Endodermal cell (in vitro differentiated cells): ENCODE measurements around the gene EBP. TPM values are rescaled to one million over a fixed set of nuclear protein-coding genes. Genes with fewer than 3 reads are reported as not detected.

Experiments
- DNase-seq: peaks from one replicate; pipeline ENCODE4 v3.0.0-alpha.2; 2017
- H3K27ac ChIP-seq: 2 replicates; pipeline ENCODE4 v1.5.1; 2013; ENCODE audit warnings: mild to moderate bottlenecking, low read depth, low read length, moderate library complexity
- H3K27me3 ChIP-seq: 2 replicates; pipeline ENCODE4 v1.6.1; 2013; ENCODE audit warnings: mild to moderate bottlenecking, low read length, moderate library complexity; ENCODE audit not compliant: insufficient read depth, control insufficient read depth, poor library complexity, severe bottlenecking
- H3K36me3 ChIP-seq: 2 replicates; pipeline ENCODE4 v1.7.0; 2013; ENCODE audit warnings: mild to moderate bottlenecking, low read length, moderate library complexity; ENCODE audit not compliant: control insufficient read depth, insufficient read depth
- H3K4me1 ChIP-seq: one replicate; pipeline ENCODE4 v1.7.0; 2013; ENCODE audit warnings: low read length; ENCODE audit not compliant: control insufficient read depth, insufficient read depth
- H3K4me3 ChIP-seq: 2 replicates; pipeline ENCODE4 v1.5.1; 2013; ENCODE audit warnings: mild to moderate bottlenecking, low read length, moderate library complexity
- H3K9ac ChIP-seq: 2 replicates; pipeline ENCODE4 v1.6.1; 2013; ENCODE audit warnings: mild to moderate bottlenecking, low read length, moderate library complexity; ENCODE audit not compliant: poor library complexity, severe bottlenecking; ENCODE audit errors: extremely low read depth
- H3K9me3 ChIP-seq: 2 replicates; pipeline ENCODE4 v1.6.1; 2013; ENCODE audit warnings: mild to moderate bottlenecking, low read length, moderate library complexity; ENCODE audit not compliant: control insufficient read depth
- H3K27ac Mint-ChIP-seq: 2 replicates; pipeline ENCODE4 v1.8.0; 2020; ENCODE audit warnings: mixed read lengths
- H3K27me3 Mint-ChIP-seq: 2 replicates; pipeline ENCODE4 v1.8.0; 2021; ENCODE audit warnings: mild to moderate bottlenecking, mixed read lengths; ENCODE audit not compliant: insufficient read depth
- H3K36me3 Mint-ChIP-seq: 2 replicates; pipeline ENCODE4 v1.8.0; 2020; ENCODE audit warnings: low read depth, mixed read lengths
- H3K4me1 Mint-ChIP-seq: 2 replicates; pipeline ENCODE4 v1.8.0; 2020; ENCODE audit warnings: mixed read lengths
- H3K4me3 Mint-ChIP-seq: 2 replicates; pipeline ENCODE4 v1.8.0; 2020; ENCODE audit warnings: mild to moderate bottlenecking, moderate library complexity, mixed read lengths
- H3K9me3 Mint-ChIP-seq: 2 replicates; pipeline ENCODE4 v1.8.0; 2020; ENCODE audit warnings: mild to moderate bottlenecking, mixed read lengths
- WGBS, 2 experiments: methylation state at CpG; one replicate each; pipeline versions ENCODE4 v1.1.5 to v1.1.7; 2013; ENCODE audit warnings: missing lambda C conversion rate in 2 of 2, mixed read lengths in 1 of 2; ENCODE audit not compliant: insufficient coverage in 1 of 2, insufficient read length in 1 of 2; 5-methylcytosine and 5-hydroxymethylcytosine counted together
- long read RNA-seq, 4 experiments: library from polyadenylated mRNA in 2 of 4; library from RNA in 1 of 4; library from capped mRNA in 1 of 4; stranded (forward) in 3 of 4; unstranded in 1 of 4; transcript quantifications; one replicate each; pipeline ENCODE4 v2.0.0, GENCODE V29; 2020 to 2021; ENCODE audit warnings: inconsistent platforms in 1 of 4
- polyA plus RNA-seq, 2 experiments: library from polyadenylated mRNA; stranded (reverse); fragments of 50-300 nt; gene quantifications; one replicate each; pipeline ENCODE4 v1.2.3, GENCODE V29; 2013
- total RNA-seq, 2 donors: library from RNA; stranded (reverse); fragmentation: NEBNext Ultra II Directional in 1 of 2; extraction: Animal tissue kit (Norgen Biotek cat#: 25700) in 1 of 2; gene quantifications; 2 replicates in 1 of 2; 3 replicates in 1 of 2; pipeline ENCODE4 v1.2.1, GENCODE V29; 2021
- TF ChIP-seq, protein P1 (sequence below): fragments of 200-600 bp; sonication (generic); conservative IDR thresholded peaks from 2 replicates; pipeline ENCODE4 v1.5.0; 2021; ENCODE audit warnings: antibody characterized with exemption, mild to moderate bottlenecking

Gene EBP
- 100 to 1,000 TPM; 105 to 119 TPM for total RNA-seq
- 155 TPM for polyA plus RNA-seq (2013, experiment 1 of 2)
- polyA plus RNA-seq (2013, experiment 2 of 2), result 164 TPM
- long read RNA-seq, experiment 1, transcript EBP-205 (5 exons, 1,775 nt), result major isoform, 20 of 57 reads
- long read RNA-seq, experiment 1, transcript EBP-206 (5 exons, 796 nt), result minor isoform, 7 of 57 reads
- long read RNA-seq, experiment 1, partial matches to known transcripts, result 16 of 57 reads
- long read RNA-seq, experiment 1, other reads (novel, unspliced or antisense), result 12 of 57 reads
- long read RNA-seq, experiment 2, transcript EBP-205 (5 exons, 1,775 nt), result major isoform, 65 of 84 reads
- long read RNA-seq, experiment 2, transcript EBP-206 (5 exons, 796 nt), result minor isoform, 8 of 84 reads
- long read RNA-seq, experiment 2, partial matches to known transcripts, result 0 of 84 reads
- long read RNA-seq, experiment 2, other reads (novel, unspliced or antisense), result 4 of 84 reads
- long read RNA-seq, experiment 3, transcript EBP-206 (5 exons, 796 nt), result minor isoform, 5 of 110 reads
- long read RNA-seq, experiment 3, transcript EBP-205 (5 exons, 1,775 nt), result major isoform, 98 of 110 reads
- long read RNA-seq, experiment 3, partial matches to known transcripts, result 0 of 110 reads
- long read RNA-seq, experiment 3, other reads (novel, unspliced or antisense), result 4 of 110 reads
- long read RNA-seq, experiment 4, transcript EBP-205 (5 exons, 1,775 nt), result major isoform, 20 of 48 reads
- long read RNA-seq, experiment 4, transcript EBP-201 (5 exons, 904 nt), result minor isoform, 10 of 48 reads
- long read RNA-seq, experiment 4, transcript EBP-206 (5 exons, 796 nt), result minor isoform, 14 of 48 reads
- long read RNA-seq, experiment 4, partial matches to known transcripts, result 0 of 48 reads
- long read RNA-seq, experiment 4, other reads (novel, unspliced or antisense), result 4 of 48 reads

DNA sequence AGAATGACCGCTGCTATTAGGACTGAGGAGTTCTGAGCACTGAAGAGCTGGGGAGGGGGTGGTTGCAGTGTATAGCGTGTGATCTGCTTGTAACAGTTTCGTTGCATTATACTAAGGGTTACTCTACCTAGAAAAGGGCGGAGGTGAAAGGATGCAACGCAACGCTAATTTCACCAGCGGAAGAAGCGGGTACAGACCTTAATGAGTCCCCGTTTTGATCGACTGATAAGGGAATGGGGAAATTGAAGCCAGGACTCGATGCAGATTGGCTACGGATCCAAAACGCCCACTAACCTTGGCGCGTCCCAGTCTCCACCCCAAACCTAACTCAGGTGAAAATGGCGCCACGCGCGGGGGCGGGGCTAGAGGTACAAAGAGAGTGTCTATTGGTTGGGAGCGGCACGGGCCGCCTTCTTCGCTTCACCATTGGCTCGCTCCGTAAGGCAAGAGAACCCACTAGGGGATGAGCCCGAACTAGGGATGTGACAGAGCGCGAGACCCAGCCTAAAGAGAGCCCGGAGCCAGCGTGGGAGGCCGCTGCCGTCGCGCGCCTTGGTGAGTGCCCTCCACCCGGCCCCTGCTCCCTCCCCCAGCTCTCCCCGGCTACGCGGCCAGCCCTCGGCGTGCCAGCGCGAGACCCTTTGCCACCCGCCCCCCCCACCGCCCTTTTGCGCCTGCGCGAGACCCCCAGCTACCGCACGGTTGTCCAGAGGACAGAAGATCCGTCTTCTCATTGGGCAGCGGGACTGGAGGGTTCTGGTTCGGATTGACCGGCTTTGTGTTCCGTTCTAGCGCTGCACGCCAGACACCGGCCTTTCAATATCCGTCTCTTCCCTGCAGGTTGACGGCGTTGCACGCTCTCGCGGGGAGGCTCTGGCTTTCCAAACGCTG, at the start of gene EBP:
EBP (plus strand) TSS at position 456 of the 891 bp plus-strand sequence. CDS start 1,964 bp downstream, outside the sequence.
- WGBS, 2 experiments, result 2 to 13% methylated on average over 8 to 64 of the region's 66 CpGs
- DNase-seq, result peak; percentile 96

DNA sequence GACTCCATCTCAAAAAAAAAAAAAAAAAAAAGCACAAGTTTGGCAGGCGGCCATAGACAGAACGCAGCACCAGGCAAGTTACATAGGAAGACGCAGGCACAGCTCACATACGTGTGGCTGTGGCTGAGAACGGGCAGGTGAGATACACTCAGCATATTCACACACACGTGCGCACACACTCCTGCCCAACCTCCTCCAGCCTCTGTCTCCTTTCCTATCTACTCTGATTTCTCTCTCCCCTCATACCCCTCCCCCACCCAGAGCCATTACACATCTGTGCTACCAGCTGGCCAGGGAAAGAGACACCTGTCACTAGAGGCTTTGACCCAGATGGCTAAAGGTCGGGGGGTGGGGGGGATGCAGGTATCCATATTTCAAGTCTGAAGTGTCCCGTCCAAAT, 49.4 kb upstream of the EBP start:
- H3K27me3 Mint-ChIP-seq, result no peaks in the 10 kb centered on the region
- no peaks in the 10 kb centered on the region for H3K36me3 ChIP-seq
- H3K27ac Mint-ChIP-seq, result no peak overlapping the region
- no peak overlapping the region for H3K4me3 ChIP-seq
- H3K4me1 ChIP-seq, result peaks cover 8% of the 10 kb centered on the region
- no peak for DNase-seq
- peaks cover 83% of the 10 kb centered on the region for H3K9me3 Mint-ChIP-seq
- H3K36me3 Mint-ChIP-seq, result peaks cover 2% of the 10 kb centered on the region
- H3K9ac ChIP-seq, result no peak overlapping the region
- H3K4me1 Mint-ChIP-seq, result peaks cover 28% of the 10 kb centered on the region
- H3K4me3 Mint-ChIP-seq, result no peak overlapping the region
- H3K27me3 ChIP-seq, result no peaks in the 10 kb centered on the region
- TF ChIP-seq, protein P1, sequence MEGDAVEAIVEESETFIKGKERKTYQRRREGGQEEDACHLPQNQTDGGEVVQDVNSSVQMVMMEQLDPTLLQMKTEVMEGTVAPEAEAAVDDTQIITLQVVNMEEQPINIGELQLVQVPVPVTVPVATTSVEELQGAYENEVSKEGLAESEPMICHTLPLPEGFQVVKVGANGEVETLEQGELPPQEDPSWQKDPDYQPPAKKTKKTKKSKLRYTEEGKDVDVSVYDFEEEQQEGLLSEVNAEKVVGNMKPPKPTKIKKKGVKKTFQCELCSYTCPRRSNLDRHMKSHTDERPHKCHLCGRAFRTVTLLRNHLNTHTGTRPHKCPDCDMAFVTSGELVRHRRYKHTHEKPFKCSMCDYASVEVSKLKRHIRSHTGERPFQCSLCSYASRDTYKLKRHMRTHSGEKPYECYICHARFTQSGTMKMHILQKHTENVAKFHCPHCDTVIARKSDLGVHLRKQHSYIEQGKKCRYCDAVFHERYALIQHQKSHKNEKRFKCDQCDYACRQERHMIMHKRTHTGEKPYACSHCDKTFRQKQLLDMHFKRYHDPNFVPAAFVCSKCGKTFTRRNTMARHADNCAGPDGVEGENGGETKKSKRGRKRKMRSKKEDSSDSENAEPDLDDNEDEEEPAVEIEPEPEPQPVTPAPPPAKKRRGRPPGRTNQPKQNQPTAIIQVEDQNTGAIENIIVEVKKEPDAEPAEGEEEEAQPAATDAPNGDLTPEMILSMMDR, result no peak
- no peaks in the 10 kb centered on the region for H3K9me3 ChIP-seq
- no peak overlapping the region for H3K27ac ChIP-seq
- 85% methylated on average over 6 of the region's 9 CpGs; no CpG with 5 or more reads in 1 of the 2 experiments for WGBS, 2 experiments

More for the DNA sequence above, at the start of gene EBP:
- H3K4me1 ChIP-seq, result no peaks in the 10 kb centered on the region
- peak within 1 kb of the TSS; percentile 47 for H3K9ac ChIP-seq
- TF ChIP-seq, protein P1, result no peak
- H3K4me3 ChIP-seq, result peak within 1 kb of the TSS; percentile 85
- peak within 1 kb of the TSS; percentile 88 for H3K27ac Mint-ChIP-seq
- peaks cover 18% of the 10 kb centered on the region for H3K36me3 Mint-ChIP-seq
- H3K4me3 Mint-ChIP-seq, result peak within 1 kb of the TSS; percentile 82
- H3K27me3 Mint-ChIP-seq, result no peaks in the 10 kb centered on the region
- no peaks in the 10 kb centered on the region for H3K9me3 ChIP-seq
- H3K4me1 Mint-ChIP-seq, result no peaks in the 10 kb centered on the region
- peaks cover 45% of the 10 kb centered on the region for H3K9me3 Mint-ChIP-seq
- H3K27ac ChIP-seq, result peak within 1 kb of the TSS; percentile 38
- H3K27me3 ChIP-seq, result no peaks in the 10 kb centered on the region
- H3K36me3 ChIP-seq, result peaks cover 28% of the 10 kb centered on the region
